ENCODE results near the gene SPATA12. TPM values are rescaled to one million over a fixed set of nuclear protein-coding genes. Genes with fewer than 3 reads are reported as not detected.

SPATA12 gene
- total RNA-seq, 2 experiments from 2014 or later = not detected

GRCh38 chr3:57059411-57059810 is 1.1 kb upstream of the SPATA12 start:
- Mint-ChIP-seq H3K4me3 (no peak overlapping the region), H3K4me1 (ENCODE audit: low read depth) (peaks cover 15% of the 10 kb centered on the region), H3K27ac (no peak overlapping the region), H3K27me3 (ENCODE audit: low read depth) (peaks cover 3% of the 10 kb centered on the region), H3K9me3 (ENCODE audit: insufficient read depth) (no peaks in the 10 kb centered on the region), H3K36me3 (ENCODE audit: low read depth) (no peaks in the 10 kb centered on the region)
- ChIA-PET POLR2A (no interaction called here), CTCF (no interaction called here)
- DNase-seq = no peak
- no peak for ATAC-seq

DNA sequence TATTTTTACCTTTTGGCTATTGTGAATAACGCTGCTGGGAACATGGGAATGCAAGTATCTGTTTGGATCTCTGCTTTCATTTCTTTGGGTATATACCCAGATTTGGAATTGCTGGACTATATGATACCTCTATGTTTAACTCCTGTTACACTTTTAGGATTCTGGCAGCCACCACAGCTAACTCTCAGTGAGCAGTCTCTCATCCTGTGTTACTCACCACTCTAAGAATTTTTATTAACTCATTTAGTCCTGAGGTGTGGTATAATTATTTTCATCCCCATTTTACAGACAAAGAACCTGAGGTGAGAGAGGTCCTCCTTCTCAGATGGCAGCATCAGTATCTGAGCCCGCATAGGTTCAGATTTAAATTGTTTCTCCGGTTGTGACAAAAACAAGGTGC is 1.1 kb downstream of the SPATA12 start:
- H3K4me1 Mint-ChIP-seq (ENCODE audit: low read depth) = peaks cover 15% of the 10 kb centered on the region
- H3K27me3 Mint-ChIP-seq (ENCODE audit: low read depth) = peaks cover 3% of the 10 kb centered on the region
- no peak overlapping the region for H3K27ac Mint-ChIP-seq
- H3K36me3 Mint-ChIP-seq (ENCODE audit: low read depth) = no peaks in the 10 kb centered on the region
- no peak for ATAC-seq
- CTCF ChIA-PET = no interaction called here
- no peak overlapping the region for H3K4me3 Mint-ChIP-seq
- POLR2A ChIA-PET = no interaction called here
- DNase-seq = no peak
- no peaks in the 10 kb centered on the region for H3K9me3 Mint-ChIP-seq (ENCODE audit: insufficient read depth)

- Mint-ChIP-seq H3K4me3 (no peak overlapping the region), H3K9me3 (ENCODE audit: insufficient read depth) (no peaks in the 10 kb centered on the region), H3K4me1 (ENCODE audit: low read depth) (peaks cover 15% of the 10 kb centered on the region), H3K36me3 (ENCODE audit: low read depth) (no peaks in the 10 kb centered on the region), H3K27ac (no peak overlapping the region), H3K27me3 (ENCODE audit: low read depth) (peaks cover 3% of the 10 kb centered on the region)
- no peak for ATAC-seq
- ChIA-PET POLR2A (no interaction called here), CTCF (no interaction called here)
- DNase-seq = no peak
Observed at GRCh38 chr3:57062101-57062631, 1.7 kb downstream of the SPATA12 start.

- Mint-ChIP-seq H3K36me3 (ENCODE audit: low read depth) (no peaks in the 10 kb centered on the region), H3K27me3 (ENCODE audit: low read depth) (peaks cover 3% of the 10 kb centered on the region), H3K27ac (no peak overlapping the region), H3K9me3 (ENCODE audit: insufficient read depth) (no peaks in the 10 kb centered on the region), H3K4me3 (no peak overlapping the region), H3K4me1 (ENCODE audit: low read depth) (peaks cover 16% of the 10 kb centered on the region)
- ChIA-PET CTCF (no interaction called here), POLR2A (no interaction called here)
- ATAC-seq (no peak), DNase-seq (no peak)
Observed at GRCh38 chr3:57063032-57063431, 2.6 kb downstream of the SPATA12 start.

DNA sequence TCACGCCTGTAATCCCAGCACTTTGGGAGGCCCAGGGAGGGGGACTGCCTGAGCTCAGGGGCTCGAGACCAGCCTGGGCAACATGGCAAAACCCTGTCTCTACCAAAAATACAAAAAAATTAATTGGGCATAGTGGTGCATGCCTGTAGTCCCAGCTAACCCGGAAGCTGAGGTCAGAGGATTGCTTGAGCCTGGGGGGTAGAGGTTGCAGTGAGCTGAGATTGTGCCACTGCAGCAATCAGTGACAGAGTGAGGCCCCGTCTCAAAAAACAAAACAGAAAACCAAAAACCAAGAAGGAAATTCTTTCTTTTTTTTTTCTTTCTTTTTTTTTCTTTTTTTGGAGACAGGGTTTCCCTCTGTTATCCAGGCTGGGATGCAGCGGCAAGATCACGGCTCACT is 3.5 kb downstream of the SPATA12 start:
- peaks cover 24% of the 10 kb centered on the region for H3K4me1 Mint-ChIP-seq (ENCODE audit: low read depth)
- no peak for ATAC-seq
- no peak overlapping the region for H3K27ac Mint-ChIP-seq
- no peak overlapping the region for H3K4me3 Mint-ChIP-seq
- H3K27me3 Mint-ChIP-seq (ENCODE audit: low read depth) = peaks cover 5% of the 10 kb centered on the region
- H3K9me3 Mint-ChIP-seq (ENCODE audit: insufficient read depth) = no peaks in the 10 kb centered on the region
- ChIA-PET CTCF (no interaction called here), POLR2A (no interaction called here)
- no peaks in the 10 kb centered on the region for H3K36me3 Mint-ChIP-seq (ENCODE audit: low read depth)
- DNase-seq = no peak

DNA sequence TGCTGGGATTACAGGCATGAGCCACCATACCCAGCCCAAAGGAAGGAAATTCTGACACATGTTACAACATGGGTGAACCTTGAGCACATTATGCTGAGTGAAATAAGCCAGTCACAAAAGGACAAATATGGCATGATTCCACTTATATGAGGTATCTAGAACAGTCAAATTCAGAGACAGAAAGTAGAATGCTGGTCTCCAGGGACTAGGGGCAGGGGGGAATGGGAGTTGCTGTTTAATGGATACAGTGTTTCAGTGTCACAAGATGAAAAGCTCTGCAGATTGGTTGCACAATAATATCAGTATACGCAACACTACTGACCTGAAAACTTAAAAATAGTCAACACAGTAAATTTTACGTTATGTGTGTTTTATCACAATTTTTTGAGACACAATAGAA is 4.1 kb downstream of the SPATA12 start:
- no peaks in the 10 kb centered on the region for H3K9me3 Mint-ChIP-seq (ENCODE audit: insufficient read depth)
- H3K27ac Mint-ChIP-seq = no peak overlapping the region
- no peak overlapping the region for H3K4me3 Mint-ChIP-seq
- POLR2A ChIA-PET = interaction anchor here (0.7 kb wide), 1 partner anchor 184 kb away, joined by 3 read pairs; no protein-coding TSS in a partner anchor
- CTCF ChIA-PET = no interaction called here
- H3K4me1 Mint-ChIP-seq (ENCODE audit: low read depth) = peaks cover 22% of the 10 kb centered on the region
- DNase-seq = no peak
- ATAC-seq = no peak
- H3K27me3 Mint-ChIP-seq (ENCODE audit: low read depth) = peaks cover 5% of the 10 kb centered on the region
- H3K36me3 Mint-ChIP-seq (ENCODE audit: low read depth) = no peaks in the 10 kb centered on the region

DNA sequence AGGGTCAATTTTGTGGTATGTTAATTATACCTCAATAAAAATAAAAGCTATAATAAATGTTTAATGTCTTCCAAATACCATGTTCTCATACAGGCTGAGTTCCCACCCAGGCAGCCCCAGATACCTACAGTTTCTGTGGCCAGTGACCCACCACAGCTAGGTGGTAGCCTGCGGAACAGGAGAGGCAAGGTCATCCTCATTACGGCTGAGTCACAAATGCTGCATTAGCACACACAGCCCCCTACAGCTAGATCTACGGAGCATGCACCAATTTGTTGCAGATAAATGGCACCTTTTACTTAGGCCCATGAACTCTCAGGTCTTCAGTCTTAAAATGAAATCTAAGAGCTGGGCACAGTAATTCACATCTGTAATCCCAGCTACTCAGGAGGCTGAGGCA is 5.1 kb downstream of the SPATA12 start:
- no peak overlapping the region for H3K4me3 Mint-ChIP-seq
- no peak overlapping the region for H3K27ac Mint-ChIP-seq
- H3K4me1 Mint-ChIP-seq (ENCODE audit: low read depth) = peaks cover 20% of the 10 kb centered on the region
- H3K36me3 Mint-ChIP-seq (ENCODE audit: low read depth) = no peaks in the 10 kb centered on the region
- ChIA-PET CTCF (no interaction called here), POLR2A (no interaction called here)
- no peaks in the 10 kb centered on the region for H3K9me3 Mint-ChIP-seq (ENCODE audit: insufficient read depth)
- H3K27me3 Mint-ChIP-seq (ENCODE audit: low read depth) = peaks cover 5% of the 10 kb centered on the region
- ATAC-seq = no peak
- DNase-seq = no peak

GRCh38 chr3:57066471-57066870 is 6.0 kb downstream of the SPATA12 start:
- H3K36me3 Mint-ChIP-seq (ENCODE audit: low read depth) = no peaks in the 10 kb centered on the region

DNA sequence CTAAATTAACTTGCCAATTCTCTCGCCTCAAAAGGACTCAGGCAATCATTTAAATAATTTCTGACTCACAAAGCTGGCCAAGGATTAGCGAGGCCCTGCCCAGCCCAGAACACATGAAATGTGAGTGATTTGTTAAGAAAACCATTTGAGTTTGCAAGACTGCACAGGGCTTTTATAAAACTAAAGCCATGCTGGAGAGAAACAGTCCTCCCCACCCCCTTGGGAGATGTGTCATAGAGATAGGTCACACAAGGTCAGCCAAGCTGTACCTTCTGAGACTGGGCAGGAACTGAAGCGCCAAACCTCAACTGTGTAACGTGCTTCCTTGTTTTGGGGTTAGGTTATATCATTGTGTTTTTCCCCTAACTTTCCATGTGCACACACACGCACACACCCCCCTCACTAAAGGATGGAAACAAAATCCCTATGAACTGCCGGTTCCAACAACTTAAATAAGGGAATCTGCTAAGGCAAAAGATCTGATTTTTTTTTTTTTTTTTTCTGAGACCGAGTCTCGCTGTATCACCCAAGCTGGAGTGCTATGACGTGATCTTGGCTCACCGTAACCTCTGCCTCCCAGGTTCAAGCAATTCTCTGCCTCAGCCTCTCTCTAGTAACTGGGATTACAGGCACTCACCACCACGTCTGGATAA is 8.1 kb downstream of the SPATA12 start:
- Mint-ChIP-seq H3K4me1 (ENCODE audit: low read depth) (peaks cover 11% of the 10 kb centered on the region), H3K36me3 (ENCODE audit: low read depth) (no peaks in the 10 kb centered on the region), H3K9me3 (ENCODE audit: insufficient read depth) (no peaks in the 10 kb centered on the region), H3K27me3 (ENCODE audit: low read depth) (peaks cover 11% of the 10 kb centered on the region), H3K27ac (no peak overlapping the region), H3K4me3 (no peak overlapping the region)
- ChIA-PET POLR2A (interaction anchor here (0.5 kb wide), 1 partner anchor 44 kb away, joined by 3 read pairs; no protein-coding TSS in a partner anchor), CTCF (no interaction called here)
- DNase-seq = peak; percentile 31
- peak; percentile 63 for ATAC-seq

More at GRCh38 chr3:57066471-57066870, 6.0 kb downstream of the SPATA12 start:
- Mint-ChIP-seq H3K27ac (no peak overlapping the region), H3K27me3 (ENCODE audit: low read depth) (peaks cover 8% of the 10 kb centered on the region), H3K4me3 (no peak overlapping the region), H3K4me1 (ENCODE audit: low read depth) (peaks cover 20% of the 10 kb centered on the region), H3K9me3 (ENCODE audit: insufficient read depth) (no peaks in the 10 kb centered on the region)
- POLR2A ChIA-PET = no interaction called here
- ATAC-seq (no peak), DNase-seq (no peak)
- CTCF ChIA-PET = no interaction called here

DNA sequence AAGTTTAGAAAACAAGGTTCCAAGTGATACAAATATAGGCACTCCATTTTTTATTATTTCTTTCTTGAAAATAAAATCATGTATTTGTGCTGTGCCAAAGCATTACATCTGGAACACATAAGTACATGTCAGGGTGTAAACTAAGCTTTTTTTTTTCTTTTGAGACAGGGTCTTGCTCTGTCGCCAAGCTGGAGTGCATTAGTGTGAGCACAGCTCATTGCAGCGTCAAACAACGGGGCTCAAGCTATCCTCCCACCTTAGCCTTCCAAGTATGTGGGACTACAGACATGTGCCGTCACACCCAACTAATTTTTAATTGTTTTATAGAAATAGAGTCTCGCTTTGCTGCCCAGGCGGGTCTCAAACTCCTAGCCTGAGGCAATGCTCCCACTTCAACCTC is 9.0 kb downstream of the SPATA12 start:
- Mint-ChIP-seq H3K4me3 (no peak overlapping the region), H3K36me3 (ENCODE audit: low read depth) (no peaks in the 10 kb centered on the region), H3K4me1 (ENCODE audit: low read depth) (peaks cover 10% of the 10 kb centered on the region), H3K9me3 (ENCODE audit: insufficient read depth) (no peaks in the 10 kb centered on the region), H3K27me3 (ENCODE audit: low read depth) (peaks cover 18% of the 10 kb centered on the region), H3K27ac (no peak overlapping the region)
- POLR2A ChIA-PET = no interaction called here
- no peak for DNase-seq
- CTCF ChIA-PET = no interaction called here
- ATAC-seq = no peak

- H3K36me3 Mint-ChIP-seq (ENCODE audit: low read depth) = no peaks in the 10 kb centered on the region
- ATAC-seq = no peak
- H3K4me1 Mint-ChIP-seq (ENCODE audit: low read depth) = peaks cover 6% of the 10 kb centered on the region
- ChIA-PET CTCF (no interaction called here), POLR2A (no interaction called here)
- no peak overlapping the region for H3K27ac Mint-ChIP-seq
- no peak overlapping the region for H3K4me3 Mint-ChIP-seq
- no peaks in the 10 kb centered on the region for H3K9me3 Mint-ChIP-seq (ENCODE audit: insufficient read depth)
- no peak for DNase-seq
- peaks cover 49% of the 10 kb centered on the region for H3K27me3 Mint-ChIP-seq (ENCODE audit: low read depth)
Observed at GRCh38 chr3:57073628-57074027, 13.2 kb downstream of the SPATA12 start.

GRCh38 chr3:57074135-57074534 is 13.7 kb downstream of the SPATA12 start:
- no peak overlapping the region for H3K27ac Mint-ChIP-seq
- DNase-seq (no peak), ATAC-seq (no peak)
- ChIA-PET CTCF (no interaction called here), POLR2A (no interaction called here)
- H3K9me3 Mint-ChIP-seq (ENCODE audit: insufficient read depth) = no peaks in the 10 kb centered on the region
- H3K4me3 Mint-ChIP-seq = no peak overlapping the region
- H3K36me3 Mint-ChIP-seq (ENCODE audit: low read depth) = no peaks in the 10 kb centered on the region
- H3K27me3 Mint-ChIP-seq (ENCODE audit: low read depth) = peaks cover 48% of the 10 kb centered on the region
- H3K4me1 Mint-ChIP-seq (ENCODE audit: low read depth) = peaks cover 4% of the 10 kb centered on the region

DNA sequence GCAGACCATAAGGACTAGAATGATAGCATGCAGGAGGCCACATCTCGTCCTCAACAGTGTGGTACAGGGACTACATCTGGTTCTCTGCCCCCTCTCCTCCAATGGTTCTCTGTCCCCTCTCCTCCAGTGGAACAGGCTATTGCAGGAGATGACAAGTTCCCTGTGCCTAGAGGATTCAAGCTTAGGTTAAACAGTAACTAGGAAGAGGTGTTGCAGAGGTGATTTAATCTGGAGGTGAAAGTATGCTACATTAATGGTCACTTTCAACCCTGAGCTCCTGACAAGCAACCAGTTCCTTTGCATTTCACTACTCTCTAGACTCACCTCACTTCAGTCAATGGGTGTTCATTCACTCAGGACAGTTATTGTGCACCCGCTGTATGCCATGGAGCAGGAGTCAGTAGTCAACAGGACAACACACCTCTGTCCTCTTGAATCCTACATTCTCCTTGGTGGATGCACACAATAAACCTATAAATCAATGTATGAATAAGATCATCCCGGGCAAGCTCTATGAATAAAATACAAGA is 16.0 kb downstream of the SPATA12 start:
- Mint-ChIP-seq H3K27me3 (ENCODE audit: low read depth) (peaks cover 60% of the 10 kb centered on the region), H3K4me1 (ENCODE audit: low read depth) (peaks cover 4% of the 10 kb centered on the region), H3K4me3 (no peak overlapping the region), H3K36me3 (ENCODE audit: low read depth) (no peaks in the 10 kb centered on the region), H3K27ac (no peak overlapping the region), H3K9me3 (ENCODE audit: insufficient read depth) (no peaks in the 10 kb centered on the region)
- ATAC-seq (no peak), DNase-seq (no peak)
- ChIA-PET POLR2A (no interaction called here), CTCF (no interaction called here)

All from activated CD8-positive, alpha-beta T cell treated with anti-CD3 and anti-CD28 coated beads, Interleukin-2, amount 10 ng/mL, durations not matched to agents 7 days and 5 days (primary cell).